SW480 (cell line): ENCODE measurements around the gene CHURC1.

Experiments used
- DNase-seq: peaks from one replicate; pipeline ENCODE4 v3.0.0-alpha.2; 2016; ENCODE audit warnings: low spot score

The CHURC1 gene

DNA sequence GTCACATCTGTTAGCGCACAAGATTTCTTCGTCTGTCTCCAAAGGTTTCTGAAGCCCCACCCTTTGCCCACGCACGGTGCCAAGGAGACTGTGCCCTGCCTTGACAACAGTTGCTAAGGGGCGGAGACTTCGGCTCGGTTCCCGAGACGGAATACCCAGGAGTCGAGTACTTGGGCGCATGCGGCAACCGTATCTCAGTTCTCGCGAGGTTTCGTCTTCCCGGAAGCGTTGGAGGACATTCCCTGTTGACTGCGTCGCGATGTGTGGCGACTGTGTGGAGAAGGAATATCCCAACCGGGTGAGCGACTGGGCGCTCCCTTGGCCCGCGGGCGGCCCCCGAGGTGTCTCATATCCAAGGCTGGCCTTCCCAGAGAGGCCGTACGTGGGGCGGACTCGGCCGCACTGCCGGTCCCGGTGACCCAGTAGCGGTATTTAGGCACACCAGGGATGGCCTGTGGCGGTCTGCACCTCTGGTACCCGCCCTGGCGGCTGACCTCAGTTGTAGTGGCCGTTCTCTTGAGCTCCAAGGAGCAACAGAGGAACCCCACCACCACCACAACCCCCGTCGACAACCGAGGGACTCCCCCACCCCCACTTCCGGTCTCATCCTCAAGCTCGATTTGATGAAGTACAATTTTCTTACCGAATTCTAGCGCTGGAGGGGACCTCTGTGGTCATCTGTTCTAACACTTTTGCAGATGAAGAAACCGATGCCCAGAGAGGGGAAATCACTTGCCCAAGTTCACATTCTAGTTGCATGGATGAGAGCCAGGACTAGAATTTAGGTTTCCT, at the start of gene CHURC1:
Gene CHURC1 (plus strand): TSS at position 219 of the 792 bp plus-strand sequence. CDS start 41 bp downstream, at position 260.
- peak; percentile 96 for DNase-seq

GRCh38 chr14:64865109-64865508, 49.1 kb upstream of the CHURC1 start:
- DNase-seq, result no peak

DNA sequence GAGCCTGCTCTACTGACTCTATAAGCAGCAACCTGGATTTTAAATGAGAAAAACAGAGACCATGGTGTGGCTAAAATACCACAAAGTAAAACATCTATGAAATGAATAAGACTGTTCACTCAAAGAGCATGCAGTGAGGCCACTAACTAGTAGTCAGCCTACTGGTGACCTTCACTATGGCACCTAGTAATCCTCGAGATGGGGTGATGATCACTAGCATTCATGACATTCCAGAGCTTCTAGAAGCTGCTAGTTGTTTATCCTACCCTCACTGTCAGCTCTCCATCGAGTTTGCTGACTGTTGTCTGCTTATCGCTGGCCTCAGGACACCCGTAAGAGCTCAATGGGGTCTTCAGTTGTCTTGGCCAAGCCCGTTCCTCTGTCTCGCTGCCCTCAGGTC, 48.3 kb upstream of the CHURC1 start:
- DNase-seq, result no peak

DNA sequence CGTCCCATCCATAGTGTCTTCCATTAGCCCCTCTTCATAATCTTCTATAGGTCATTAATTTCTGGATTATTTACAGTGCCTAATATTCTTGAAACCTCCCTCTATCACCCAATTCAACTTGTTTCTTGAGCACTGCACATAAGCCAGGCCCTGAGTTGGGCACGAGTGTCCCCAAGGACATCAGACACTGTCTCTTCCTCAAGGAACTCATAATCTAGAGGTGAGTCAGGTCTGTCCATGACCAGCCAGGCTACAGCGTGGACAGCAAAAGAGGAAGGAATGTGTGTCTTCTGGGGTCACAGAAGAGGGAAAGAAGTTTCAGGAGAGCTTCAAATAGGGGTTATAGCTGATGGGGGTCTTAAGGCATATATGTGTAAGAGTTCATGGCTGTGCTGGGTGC, 47.1 kb upstream of the CHURC1 start:
- no peak for DNase-seq

DNA sequence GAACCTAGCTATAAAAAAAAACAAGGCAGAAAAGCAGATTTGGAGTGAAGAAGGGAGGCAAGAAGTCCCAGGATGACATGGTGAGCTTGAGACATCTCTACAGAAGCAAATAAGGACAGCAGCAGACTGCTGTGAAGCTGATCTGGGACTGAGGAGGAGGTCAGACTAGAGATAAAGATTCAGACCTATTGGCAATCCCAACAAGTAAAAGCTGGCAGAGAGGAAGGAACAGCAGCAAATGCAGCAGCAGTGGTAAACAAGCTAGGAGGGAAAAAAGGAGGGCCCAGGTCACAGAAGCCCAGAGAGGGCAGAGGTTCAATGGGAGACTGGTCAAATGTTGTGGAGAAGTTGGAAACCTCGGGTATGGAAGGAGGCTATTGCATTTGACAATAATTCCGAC, 45.9 kb upstream of the CHURC1 start:
- DNase-seq, result no peak

DNA sequence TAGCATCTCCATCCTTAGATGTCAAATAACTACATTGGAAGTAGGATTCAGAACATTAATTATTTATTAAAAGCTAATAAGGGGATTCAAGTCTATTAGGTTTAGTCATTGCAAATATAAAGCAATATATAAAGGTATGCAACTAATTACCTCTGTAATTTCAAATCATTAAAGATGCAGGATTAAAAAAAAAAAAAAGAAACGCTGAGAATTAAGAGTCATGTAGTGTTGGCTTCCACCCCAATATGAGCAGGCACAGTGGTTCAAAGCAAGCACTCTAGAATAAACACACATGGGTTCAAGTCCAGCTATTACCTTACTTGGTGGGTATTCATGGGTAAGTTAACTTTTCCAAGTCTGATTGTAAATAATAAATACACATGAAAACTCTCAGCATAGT, 45.4 kb upstream of the CHURC1 start:
- no peak for DNase-seq

DNA sequence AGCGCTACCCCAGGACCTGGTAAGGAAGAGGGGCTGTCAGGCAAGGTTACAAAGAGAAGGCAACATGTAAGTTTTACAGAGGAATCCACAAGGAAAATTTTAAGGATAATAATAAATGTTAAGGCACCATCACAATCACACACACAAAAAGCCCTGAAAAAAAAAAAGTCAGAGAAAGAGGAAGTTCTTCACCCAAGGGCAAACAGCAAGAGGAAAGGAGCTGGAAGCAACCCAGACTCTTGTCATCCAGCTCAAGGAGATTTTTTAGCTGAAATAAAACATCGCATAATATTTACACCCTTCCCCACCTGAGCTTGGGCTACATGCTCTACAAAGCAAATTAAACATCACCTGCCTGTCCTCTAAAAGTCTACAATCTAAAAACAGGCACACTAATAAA, 44.1 kb upstream of the CHURC1 start:
- DNase-seq, result no peak

DNA sequence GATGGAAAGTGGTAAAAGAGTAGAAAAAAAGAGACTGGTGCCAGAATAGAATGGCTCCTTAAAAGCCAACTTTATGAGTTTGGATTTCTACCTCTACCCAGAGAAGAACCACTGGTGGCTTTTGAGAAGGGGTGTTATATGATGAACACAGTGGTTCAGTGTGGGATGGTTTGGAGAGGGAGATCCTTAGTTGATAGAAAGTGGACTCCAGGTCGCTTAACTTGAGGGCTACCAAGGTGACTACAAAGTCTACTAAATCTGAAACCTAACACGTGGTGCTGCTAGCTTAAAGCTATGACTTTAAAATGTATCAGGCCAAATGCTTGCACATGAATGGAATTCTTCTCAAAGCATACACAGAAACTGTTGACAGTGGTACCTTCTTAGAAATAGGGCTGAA, 42.9 kb upstream of the CHURC1 start:
- no peak for DNase-seq

- DNase-seq, result no peak
These were observed 40.6 kb upstream of the CHURC1 start for GRCh38 chr14:64873506-64874219.

GRCh38 chr14:64875350-64875749, 38.9 kb upstream of the CHURC1 start:
- DNase-seq, result no peak

- no peak for DNase-seq
These were observed 36.4 kb upstream of the CHURC1 start for GRCh38 chr14:64877846-64878245.

DNA sequence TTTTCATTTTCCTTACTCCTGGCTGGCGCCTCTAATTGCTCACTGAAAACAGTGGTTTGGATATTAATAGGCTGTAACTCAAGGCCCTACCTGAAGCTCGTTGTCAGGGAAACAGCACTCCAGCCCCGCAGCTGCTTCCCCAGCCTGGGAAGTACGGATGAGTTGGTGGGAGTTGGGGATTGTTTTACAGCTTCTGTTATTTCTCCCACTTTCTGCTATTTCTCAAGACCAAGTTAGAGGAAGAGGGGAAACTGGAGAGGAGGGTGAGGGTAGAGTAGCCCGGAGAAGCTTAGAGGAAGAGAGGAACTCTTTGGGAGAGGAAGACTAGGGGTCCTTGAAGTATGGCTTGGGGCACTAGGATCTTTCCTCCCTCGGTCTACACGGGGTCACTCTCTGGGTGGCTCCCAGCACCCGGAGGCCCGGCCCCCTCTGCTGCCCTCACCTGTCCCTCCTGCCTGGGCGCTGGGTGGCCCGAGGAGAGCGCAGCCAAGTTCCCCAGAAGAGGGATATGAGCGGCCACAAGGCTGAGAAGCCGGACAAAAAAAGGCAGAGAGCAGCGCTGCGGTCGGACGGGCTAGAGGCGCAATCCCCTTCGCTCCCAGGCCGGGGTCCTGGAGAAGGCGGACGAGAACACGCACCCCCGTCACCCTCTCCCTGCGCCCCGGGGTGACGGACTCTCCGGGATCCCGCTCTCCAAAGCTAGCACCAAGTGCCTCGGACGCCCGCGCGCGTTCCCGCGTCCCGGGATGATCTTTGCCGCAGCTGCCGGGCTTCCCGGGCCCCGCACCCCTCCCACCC, 35.2 kb upstream of the CHURC1 start:
- peak; percentile 36 for DNase-seq

DNA sequence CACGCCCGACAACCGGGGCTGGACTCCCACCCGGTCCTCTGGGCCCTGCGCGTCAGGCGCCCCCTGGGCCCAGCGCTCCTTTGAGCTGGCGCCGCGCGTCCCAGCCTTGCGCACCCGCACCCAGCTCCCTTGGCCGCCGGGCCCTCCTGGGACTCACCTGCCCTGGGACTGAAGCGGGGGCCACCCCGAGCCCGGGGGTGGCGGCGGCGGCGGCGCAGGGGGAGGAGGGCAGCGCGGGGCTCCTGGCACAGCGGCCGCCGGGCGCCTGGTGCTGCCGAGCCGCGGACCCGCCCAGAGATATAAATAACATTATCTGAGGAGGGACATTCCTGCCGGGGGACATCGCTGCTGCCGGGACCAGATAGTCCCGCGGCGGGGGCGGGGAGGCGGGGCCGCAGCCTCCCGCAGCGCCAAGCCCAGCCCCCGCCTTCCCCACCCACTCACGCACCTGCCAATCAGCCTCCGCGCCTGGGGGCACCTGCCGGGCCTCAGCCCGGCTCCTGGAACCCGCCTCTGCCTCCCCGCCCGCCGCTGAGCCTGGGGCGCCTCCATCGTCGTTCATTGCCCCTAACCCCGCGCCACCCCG, 34.5 kb upstream of the CHURC1 start, which contains the start of gene SPTB:
Gene SPTB (minus strand): TSS at position 273 of the 586 bp plus-strand sequence. CDS start 56,813 bp downstream, outside the sequence.
- peak; percentile 63 for DNase-seq

- DNase-seq, result peak; percentile 54
These were observed 33.8 kb upstream of the CHURC1 start for GRCh38 chr14:64880221-64881121.

- DNase-seq, result no peak
These were observed 28.7 kb upstream of the CHURC1 start for GRCh38 chr14:64885559-64885958.

- no peak for DNase-seq
These were observed 24.9 kb upstream of the CHURC1 start for GRCh38 chr14:64889352-64889751.

GRCh38 chr14:64891173-64891838, 22.9 kb upstream of the CHURC1 start:
- no peak for DNase-seq

GRCh38 chr14:64891839-64892375, 22.3 kb upstream of the CHURC1 start:
- DNase-seq, result peak; percentile 72

GRCh38 chr14:64899958-64900357, 14.3 kb upstream of the CHURC1 start:
- no peak for DNase-seq

- no peak for DNase-seq
These were observed 8.2 kb upstream of the CHURC1 start for GRCh38 chr14:64906022-64906421.
